ENCODE data around the gene DNMBP. TPM values are rescaled to one million over a fixed set of nuclear protein-coding genes. Genes with fewer than 3 reads are reported as not detected.
"Not testable (repeated sequence)": the region's sequence is repeated elsewhere in the genome, so short reads cannot be mapped to it uniquely, and the experiment has no call there.

DNMBP gene
- total and polyA plus RNA-seq, 11 donors, result 3.9 to 11.5 (median 6.6) TPM

DNA sequence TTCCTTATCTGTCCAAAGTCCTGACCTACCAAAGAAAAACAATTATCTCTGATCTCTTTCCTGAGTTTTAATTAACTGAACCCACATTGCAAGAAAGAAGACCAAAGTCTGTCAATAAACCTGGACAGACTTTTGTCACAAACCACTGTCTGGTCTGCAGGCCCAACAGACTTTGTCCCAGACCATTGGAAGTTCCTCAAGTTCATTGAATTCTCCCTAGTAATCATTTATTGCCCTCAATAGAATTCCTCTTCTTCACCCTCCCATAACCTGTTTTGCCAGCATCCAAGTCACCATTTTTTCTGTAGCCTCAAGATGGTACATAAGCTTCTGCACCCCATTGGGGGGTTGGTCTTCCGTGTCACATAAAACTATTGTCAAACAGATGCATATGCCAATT, 3.9 kb upstream of the DNMBP start:
- 84 to 97% (median 96%) methylated on average over 1 of the region's 1 CpG for WGBS, 4 donors
- H3K27ac ChIP-seq, result no peak overlapping the region
- H3K9me3 ChIP-seq, result no peaks in the 10 kb centered on the region
- H3K27me3 ChIP-seq, result no peaks in the 10 kb centered on the region
- no peaks in the 10 kb centered on the region for H3K36me3 ChIP-seq
- peaks cover 0 to 16% (median 5%) of the 10 kb centered on the region in 12 donors for H3K4me1 ChIP-seq
- DNase-seq (no peak), ATAC-seq (no peak)
- intact Hi-C loops (cut with DNase I), result loop anchor here in 5 of 10 donors (5.0 to 10.0 kb wide), 4 partner anchors 34 to 169 kb away; no protein-coding TSS in a partner anchor
- TF ChIP-seq, protein P1, sequence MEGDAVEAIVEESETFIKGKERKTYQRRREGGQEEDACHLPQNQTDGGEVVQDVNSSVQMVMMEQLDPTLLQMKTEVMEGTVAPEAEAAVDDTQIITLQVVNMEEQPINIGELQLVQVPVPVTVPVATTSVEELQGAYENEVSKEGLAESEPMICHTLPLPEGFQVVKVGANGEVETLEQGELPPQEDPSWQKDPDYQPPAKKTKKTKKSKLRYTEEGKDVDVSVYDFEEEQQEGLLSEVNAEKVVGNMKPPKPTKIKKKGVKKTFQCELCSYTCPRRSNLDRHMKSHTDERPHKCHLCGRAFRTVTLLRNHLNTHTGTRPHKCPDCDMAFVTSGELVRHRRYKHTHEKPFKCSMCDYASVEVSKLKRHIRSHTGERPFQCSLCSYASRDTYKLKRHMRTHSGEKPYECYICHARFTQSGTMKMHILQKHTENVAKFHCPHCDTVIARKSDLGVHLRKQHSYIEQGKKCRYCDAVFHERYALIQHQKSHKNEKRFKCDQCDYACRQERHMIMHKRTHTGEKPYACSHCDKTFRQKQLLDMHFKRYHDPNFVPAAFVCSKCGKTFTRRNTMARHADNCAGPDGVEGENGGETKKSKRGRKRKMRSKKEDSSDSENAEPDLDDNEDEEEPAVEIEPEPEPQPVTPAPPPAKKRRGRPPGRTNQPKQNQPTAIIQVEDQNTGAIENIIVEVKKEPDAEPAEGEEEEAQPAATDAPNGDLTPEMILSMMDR (IDR thresholded peaks at IDR 0.05), result no peak
- no peak for TF ChIP-seq POLR2A (IDR thresholded peaks at IDR 0.05)
- no peak overlapping the region for H3K4me3 ChIP-seq

DNA sequence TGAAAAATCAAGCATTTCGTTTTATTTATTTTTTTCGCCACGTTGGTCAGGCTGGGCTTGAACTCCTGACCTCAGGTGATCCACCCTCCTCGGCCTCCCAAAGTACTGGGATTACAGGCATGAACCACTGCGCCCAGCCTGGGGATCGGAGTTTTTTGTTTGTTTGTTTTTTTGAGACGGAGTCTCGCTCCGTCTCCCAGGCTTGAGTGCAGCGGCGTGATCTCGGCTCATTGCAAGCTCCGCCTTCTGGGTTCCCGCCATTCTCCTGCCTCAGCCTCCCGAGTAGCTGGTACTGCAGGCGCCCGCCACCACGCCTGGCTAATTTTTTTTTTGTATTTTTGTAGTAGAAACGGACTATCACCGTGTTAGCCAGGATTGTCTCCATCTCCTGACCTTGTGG, 2.2 kb upstream of the DNMBP start:
- not testable (repeated sequence) for DNase-seq, H3K9me3 ChIP-seq, H3K36me3 ChIP-seq, H3K4me3 ChIP-seq, H3K27ac ChIP-seq, ATAC-seq, H3K27me3 ChIP-seq
- H3K4me1 ChIP-seq, result peaks cover 0 to 34% (median 20%) of the 10 kb centered on the region in 12 donors
- 96% methylated on average over 20 of the region's 20 CpGs for WGBS, 4 donors
- intact Hi-C loops (cut with DNase I), result loop anchor here in 7 of 10 donors (2.0 to 10.0 kb wide), 6 partner anchors 33 to 167 kb away; no protein-coding TSS in a partner anchor

DNA sequence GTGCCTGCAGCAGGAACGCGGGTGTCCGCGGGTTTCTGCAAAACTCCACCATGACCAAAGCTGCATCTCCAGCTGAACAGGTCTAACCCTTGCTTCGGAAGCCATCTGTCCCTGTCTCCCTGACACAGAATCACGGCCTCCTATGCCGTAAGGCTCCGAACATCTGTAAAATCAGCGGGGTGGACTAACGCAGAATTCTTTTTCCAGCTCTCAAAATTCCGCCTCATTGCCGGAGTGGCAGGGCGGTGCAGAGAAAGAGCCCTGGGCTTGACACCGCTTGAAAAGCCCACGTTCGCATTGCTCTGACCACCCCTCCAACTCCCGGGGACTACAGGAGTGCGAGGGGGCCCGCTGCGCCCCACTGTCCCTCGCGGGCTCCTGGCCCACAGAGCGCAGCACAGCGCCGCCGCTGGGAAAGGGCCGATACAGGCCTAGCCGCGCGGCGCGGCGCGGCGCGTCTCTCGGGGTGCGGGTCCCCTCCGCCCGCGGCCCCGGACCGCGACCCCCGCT, 409 bp downstream of the DNMBP start:
- intact Hi-C loops (cut with DNase I), result loop anchor here in 9 of 10 donors (1.0 to 10.0 kb wide), 13 partner anchors 33 to 163 kb away; no protein-coding TSS in a partner anchor
- H3K4me3 ChIP-seq, result peak overlapping the region; percentile 62 to 99 (median 84)
- peak overlapping the region; percentile 55 to 92 (median 84) for H3K27ac ChIP-seq
- no peaks in the 10 kb centered on the region for H3K27me3 ChIP-seq
- no peaks in the 10 kb centered on the region for H3K9me3 ChIP-seq
- peaks cover 3 to 59% (median 37%) of the 10 kb centered on the region in 12 donors for H3K4me1 ChIP-seq
- no peaks in the 10 kb centered on the region for H3K36me3 ChIP-seq
- peak; percentile 77 to 87 (median 84) for ATAC-seq
- DNase-seq, result peak in 3 of 5 donors; percentile 15 to 62 (median 25)
- no peak for TF ChIP-seq POLR2A (IDR thresholded peaks at IDR 0.05)
- TF ChIP-seq, protein P1 (IDR thresholded peaks at IDR 0.05), result peak in 5 of 12 donors; percentile 5 to 51 (median 25)
- 0% methylated on average over 4 to 45 of the region's 45 CpGs for WGBS, 4 donors

DNA sequence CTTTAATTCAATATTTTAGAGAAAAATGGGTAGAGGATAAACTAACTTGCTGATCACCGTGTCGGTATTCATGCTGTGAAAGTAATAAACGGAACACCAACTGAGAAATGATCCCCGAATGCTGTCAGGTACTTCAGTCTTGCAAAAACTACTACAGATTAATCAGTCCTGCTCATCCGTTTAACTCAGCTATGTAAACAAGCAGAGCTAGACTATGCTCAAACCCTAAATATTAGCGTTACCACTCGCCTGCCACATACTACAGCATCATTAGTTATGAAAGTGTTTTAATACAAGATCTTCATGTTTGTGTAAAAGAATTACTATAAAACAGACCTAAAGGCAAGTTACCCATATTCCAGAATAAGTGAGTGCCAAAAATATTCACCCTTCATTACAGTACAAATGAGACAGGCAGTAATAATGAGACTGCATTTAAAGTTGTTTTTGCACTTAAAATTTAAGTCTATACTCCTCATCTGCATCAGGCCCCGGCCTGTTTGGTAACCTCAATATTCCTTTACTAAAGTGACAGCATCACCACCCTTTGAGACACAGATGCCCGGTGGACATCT, 952 bp downstream of the DNMBP start:
- H3K4me3 ChIP-seq, result peak overlapping the region; percentile 62 to 99 (median 84)
- intact Hi-C loops (cut with DNase I), result loop anchor here in 9 of 10 donors (1.0 to 10.0 kb wide), 13 partner anchors 32 to 162 kb away; no protein-coding TSS in a partner anchor
- peak overlapping the region; percentile 55 to 92 (median 84) for H3K27ac ChIP-seq
- TF ChIP-seq, protein P1 (IDR thresholded peaks at IDR 0.05), result no peak
- no peak for TF ChIP-seq POLR2A (IDR thresholded peaks at IDR 0.05)
- H3K27me3 ChIP-seq, result no peaks in the 10 kb centered on the region
- H3K4me1 ChIP-seq, result peaks cover 3 to 63% (median 40%) of the 10 kb centered on the region in 12 donors
- WGBS, 4 donors, result 23 to 25% (median 24%) methylated on average over 9 of the region's 9 CpGs
- no peak for DNase-seq
- no peaks in the 10 kb centered on the region for H3K36me3 ChIP-seq
- H3K9me3 ChIP-seq, result no peaks in the 10 kb centered on the region
- ATAC-seq, result no peak
